CD14-positive monocyte (primary cell): ENCODE data around the gene PSTPIP1. TPM values are rescaled to one million over a fixed set of nuclear protein-coding genes. Genes with fewer than 3 reads are reported as not detected.

Experiments
- DNase-seq, 3 donors: peaks; one replicate each; pipeline ENCODE4 v3.0.0-alpha.2; 2011 to 2022
- H2AFZ ChIP-seq: 2 replicates; pipeline ENCODE4 v1.6.0; 2012; ENCODE audit warnings: mild to moderate bottlenecking, low read depth, low read length, inconsistent platforms; ENCODE audit not compliant: insufficient read depth, poor library complexity, severe bottlenecking
- H3K27ac ChIP-seq, 2 donors: 1 replicate in 1 of 2; 2 replicates in 1 of 2; pipeline ENCODE4 v1.5.1; 2012 to 2013; ENCODE audit warnings: low read length in 2 of 2, control low read depth in 1 of 2, inconsistent platforms in 1 of 2, low read depth in 1 of 2, mild to moderate bottlenecking in 1 of 2
- H3K27me3 ChIP-seq, 2 donors: one replicate each; pipeline versions ENCODE4 v1.6.0 to v1.6.1; 2011 to 2013; ENCODE audit warnings: low read length in 2 of 2; ENCODE audit not compliant: control insufficient read depth in 2 of 2, insufficient read depth in 2 of 2
- H3K36me3 ChIP-seq, 2 donors: replicated peaks in 1 of 2; 1 replicate in 1 of 2; 2 replicates in 1 of 2; pipeline versions ENCODE4 v1.5.1 to v1.6.1; 2012 to 2013; ENCODE audit warnings: low read length in 2 of 2, control low read depth in 1 of 2, inconsistent platforms in 1 of 2, mild to moderate bottlenecking in 1 of 2; ENCODE audit not compliant: insufficient read depth in 2 of 2, control insufficient read depth in 1 of 2
- H3K4me1 ChIP-seq, 2 donors: 1 replicate in 1 of 2; 2 replicates in 1 of 2; pipeline versions ENCODE4 v1.5.1 to v1.6.1; 2012 to 2013; ENCODE audit warnings: low read length in 2 of 2, control low read depth in 1 of 2, inconsistent platforms in 1 of 2, mild to moderate bottlenecking in 1 of 2, moderate library complexity in 1 of 2; ENCODE audit not compliant: insufficient read depth in 2 of 2, control insufficient read depth in 1 of 2
- H3K4me2 ChIP-seq: replicated peaks from 2 replicates; pipeline ENCODE3; 2012; ENCODE audit warnings: low read length, moderate library complexity, mild to moderate bottlenecking; ENCODE audit not compliant: poor library complexity, severe bottlenecking; ENCODE audit errors: extremely low read depth
- H3K4me3 ChIP-seq, 3 experiments: fragments of 200-600 bp in 1 of 3; sonication (generic) in 1 of 3; replicated peaks in 1 of 3; 1 replicate in 2 of 3; 2 replicates in 1 of 3; pipeline ENCODE4 v1.5.1; 2011 to 2013; ENCODE audit warnings: low read length in 3 of 3, mild to moderate bottlenecking in 3 of 3, control low read depth in 2 of 3, low read depth in 2 of 3, inconsistent platforms in 1 of 3, moderate library complexity in 1 of 3
- H3K79me2 ChIP-seq: 2 replicates; pipeline ENCODE4 v1.6.0; 2012; ENCODE audit warnings: mild to moderate bottlenecking, control low read depth, inconsistent platforms, low read length, moderate library complexity; ENCODE audit not compliant: insufficient read depth
- H3K9ac ChIP-seq: 2 replicates; pipeline ENCODE4 v1.6.0; 2017; ENCODE audit warnings: low read length, mild to moderate bottlenecking; ENCODE audit not compliant: insufficient read depth, poor library complexity, severe bottlenecking
- H3K9me3 ChIP-seq, 2 donors: replicated peaks in 1 of 2; 1 replicate in 1 of 2; 2 replicates in 1 of 2; pipeline versions ENCODE4 v1.5.1 to v1.6.1; 2012 to 2013; ENCODE audit warnings: low read length in 2 of 2, control low read depth in 1 of 2; ENCODE audit not compliant: control insufficient read depth in 1 of 2, insufficient read depth in 1 of 2
- H4K20me1 ChIP-seq: 2 replicates; pipeline ENCODE4 v1.6.0; 2012; ENCODE audit warnings: mild to moderate bottlenecking, low read length, control low read depth, moderate library complexity; ENCODE audit not compliant: insufficient read depth
- H3K27ac Mint-ChIP-seq, 7 donors: one replicate each; pipeline ENCODE4 v1.8.0; 2020; ENCODE audit warnings: mild to moderate bottlenecking in 7 of 7, mixed read lengths in 7 of 7, moderate library complexity in 6 of 7, inconsistent platforms in 2 of 7
- H3K27me3 Mint-ChIP-seq, 3 donors: one replicate each; pipeline ENCODE4 v1.8.0; 2021 to 2022; ENCODE audit warnings: low read depth in 3 of 3, mild to moderate bottlenecking in 3 of 3, mixed read lengths in 3 of 3, moderate library complexity in 3 of 3, inconsistent platforms in 1 of 3
- H3K36me3 Mint-ChIP-seq, 2 donors: one replicate each; pipeline ENCODE4 v1.8.0; 2020; ENCODE audit warnings: mixed read lengths in 2 of 2, inconsistent platforms in 1 of 2, mild to moderate bottlenecking in 1 of 2
- H3K4me1 Mint-ChIP-seq: one replicate; pipeline ENCODE4 v1.8.0; 2020; ENCODE audit warnings: mild to moderate bottlenecking, mixed read lengths
- H3K4me3 Mint-ChIP-seq, 2 donors: one replicate each; pipeline ENCODE4 v1.8.0; 2020; ENCODE audit warnings: mild to moderate bottlenecking in 2 of 2, mixed read lengths in 2 of 2, moderate library complexity in 1 of 2
- H3K9me3 Mint-ChIP-seq, 7 donors: one replicate each; pipeline ENCODE4 v1.8.0; 2020 to 2022; ENCODE audit warnings: mixed read lengths in 7 of 7, mild to moderate bottlenecking in 6 of 7, moderate library complexity in 6 of 7, inconsistent platforms in 2 of 7
- CTCF ChIP-seq: fragments of 200-600 bp; IDR thresholded peaks from one replicate; pipeline ENCODE4 v1.8.0; 2022; ENCODE audit warnings: antibody characterized with exemption, mild to moderate bottlenecking
- WGBS: methylation state at CpG from one replicate; pipeline ENCODE4 v1.1.5; 2013; ENCODE audit warnings: missing lambda C conversion rate; ENCODE audit not compliant: insufficient coverage; 5-methylcytosine and 5-hydroxymethylcytosine counted together
- intact Hi-C, 2 donors: fragments of 100-400 bp; cut with micrococcal nuclease; formaldehyde crosslinking; loops; one replicate each; pipeline versions ENCODE4 v1.15.0 to v1.15.1; 2023
- polyA plus RNA-seq, 3 donors: library from polyadenylated mRNA; depleted of rRNA in 1 of 3; unstranded in 2 of 3; stranded (reverse) in 1 of 3; fragments of 300-500 nt in 2 of 3; fragments of >200 nt in 1 of 3; fragmentation: Illumina TruSeq in 2 of 3; gene quantifications; 1 replicate in 2 of 3; 2 replicates in 1 of 3; pipeline ENCODE4 v1.2.3, GENCODE V29; 2012 to 2021

The PSTPIP1 gene
- polyA plus RNA-seq, 3 donors = 85.9 to 183 (median 86.8) TPM

GRCh38 chr15:77027111-77027696 lies 32.3 kb downstream of the PSTPIP1 start:
- H3K36me3 Mint-ChIP-seq = peaks cover 69 to 97% of the 10 kb centered on the region in 2 donors

More at GRCh38 chr15:77027111-77027696, 32.3 kb downstream of the PSTPIP1 start:
- Histone ChIP-seq H3K36me3 (peaks cover 98 to 99% of the 10 kb centered on the region in 2 donors), H3K4me3 (no peak overlapping the region), H3K79me2 (peaks cover 74% of the 10 kb centered on the region), H3K4me1 (no peaks in the 10 kb centered on the region), H4K20me1 (peaks cover 100% of the 10 kb centered on the region), H2AFZ (no peak overlapping the region), H3K4me2 (no peak overlapping the region), H3K9ac (no peak overlapping the region), H3K27ac (peak overlapping the region in 1 of 2 donors; percentile 25), H3K9me3 (no peaks in the 10 kb centered on the region), H3K27me3 (no peaks in the 10 kb centered on the region)
- Mint-ChIP-seq H3K4me1 (peaks cover 8% of the 10 kb centered on the region), H3K27ac (peak overlapping the region in 5 of 7 donors; percentile 15 to 57 (median 50)), H3K27me3 (no peaks in the 10 kb centered on the region), H3K4me3 (no peak overlapping the region), H3K9me3 (peaks cover 0 to 7% (median 0%) of the 10 kb centered on the region in 7 donors)
- TF ChIP-seq CTCF = no peak
- no peak for DNase-seq
- 96% methylated on average over 9 of the region's 12 CpGs for WGBS
- intact Hi-C loops = loop anchor here (10.0 kb wide), 1 partner anchor 468 kb away; no protein-coding TSS in a partner anchor
